Activated CD8-positive, alpha-beta memory T cell treated with anti-CD3 and anti-CD28 coated beads, Interleukin-2, amount 50 U/mL, for 1 hour (primary cell): ENCODE data around the gene RAB44.

ENCODE experiments used
- DNase-seq: peaks from one replicate; pipeline ENCODE4 v3.0.0-alpha.2; 2020; ENCODE audit errors: extremely low read depth

The RAB44 gene

GRCh38 chr6:36771145-36771544 is 73.5 kb downstream of the RAB44 start:
- DNase-seq = no peak

GRCh38 chr6:36772397-36772796 is 74.8 kb downstream of the RAB44 start:
- DNase-seq = no peak

GRCh38 chr6:36774331-36774730 is 76.7 kb downstream of the RAB44 start:
- no peak for DNase-seq

- DNase-seq = no peak
Observed at GRCh38 chr6:36776167-36776566, 78.5 kb downstream of the RAB44 start.

GRCh38 chr6:36777801-36778200 is 80.2 kb downstream of the RAB44 start:
- DNase-seq = no peak

GRCh38 chr6:36779227-36779626 is 81.6 kb downstream of the RAB44 start:
- DNase-seq = no peak

- no peak for DNase-seq
Observed at GRCh38 chr6:36780442-36781177, 83.0 kb downstream of the RAB44 start.

GRCh38 chr6:36781669-36782068 is 84.0 kb downstream of the RAB44 start:
- no peak for DNase-seq
